Endometrium (tissue), 2 donors: ENCODE data around the gene GEMIN4.

Experiments
- FAIRE-seq: peaks from 2 replicates; lab custom pipeline; 2012; peaks lifted over from hg19 to GRCh38; lab: Jason Lieb, UNC
- donor health status: control.
- donor health status: control.

Gene GEMIN4

GRCh38 chr17:740240-741017 is 11.6 kb downstream of the GEMIN4 start:
- FAIRE-seq = no peak

DNA sequence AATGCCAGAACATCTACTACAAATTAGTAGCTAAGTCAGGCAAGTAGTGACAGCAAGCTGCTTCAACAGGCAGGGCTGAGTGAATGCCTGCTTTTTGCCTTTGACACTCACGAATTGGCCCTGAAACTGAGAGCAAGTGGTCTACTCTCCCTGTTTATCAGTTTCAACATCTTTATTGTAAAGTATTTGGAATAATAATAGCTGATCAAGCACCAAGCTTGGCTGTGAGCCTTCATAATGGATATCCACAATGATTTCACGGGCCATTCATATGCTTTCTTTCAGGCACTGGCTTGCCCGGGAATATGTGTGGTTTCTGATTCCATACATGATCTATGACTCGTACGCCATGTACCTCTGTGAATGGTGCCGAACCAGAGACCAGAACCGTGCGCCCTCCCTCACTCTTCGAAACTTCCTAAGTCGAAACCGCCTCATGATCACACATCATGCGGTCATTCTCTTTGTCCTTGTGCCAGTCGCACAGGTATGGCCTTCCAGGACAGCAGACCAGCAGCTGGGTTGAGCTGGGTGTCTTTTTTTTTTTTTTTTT is 14.4 kb downstream of the GEMIN4 start:
- FAIRE-seq = no peak

GRCh38 chr17:733743-734142 is 18.3 kb downstream of the GEMIN4 start:
- FAIRE-seq = no peak

DNA sequence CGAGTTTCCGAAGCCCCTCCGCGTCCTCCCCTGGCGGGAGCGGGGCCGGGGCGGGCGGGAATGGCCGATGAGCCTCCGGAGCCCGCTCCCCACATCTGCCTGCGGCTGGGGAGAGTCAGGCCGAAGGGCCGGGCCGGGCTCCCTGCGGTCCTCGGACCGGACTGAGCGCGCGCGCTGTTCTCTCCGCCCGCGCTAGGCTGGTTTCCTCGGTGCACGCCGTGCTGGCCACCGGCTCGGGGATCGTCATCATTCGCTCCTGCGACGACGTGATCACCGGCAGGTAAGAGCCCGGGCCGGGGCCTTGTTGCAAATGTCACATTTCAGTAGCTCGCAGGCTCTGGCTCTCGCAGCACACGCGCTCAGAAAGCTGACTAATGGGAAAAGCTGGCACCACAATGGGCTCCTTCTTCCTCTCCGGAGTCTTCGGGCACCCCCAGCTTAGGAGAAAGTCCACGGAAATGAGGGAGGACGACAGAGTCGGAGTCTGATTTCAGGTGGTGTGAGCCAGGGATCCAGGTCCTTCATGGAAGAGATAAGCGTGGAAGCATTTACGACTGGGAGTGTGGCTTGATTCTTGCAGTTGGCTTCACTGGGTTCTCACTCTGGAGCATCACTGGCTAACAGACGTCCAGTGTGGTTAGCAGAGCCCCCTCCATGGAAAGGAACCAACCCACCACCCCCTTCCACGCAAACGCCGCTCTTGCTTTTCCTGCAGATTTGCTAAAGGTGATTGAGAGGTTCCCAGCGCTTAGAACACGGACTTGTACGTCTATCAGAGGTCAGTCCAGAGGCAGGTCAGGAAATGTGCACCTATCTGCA is 19.0 kb downstream of the GEMIN4 start:
- no peak for FAIRE-seq

GRCh38 chr17:732067-732901 is 19.8 kb downstream of the GEMIN4 start, which contains the start of gene TLCD3A:
TSS of gene TLCD3A (plus strand) at chr17:732596. CDS start at chr17:732648, 52 bp downstream.
- no peak for FAIRE-seq

DNA sequence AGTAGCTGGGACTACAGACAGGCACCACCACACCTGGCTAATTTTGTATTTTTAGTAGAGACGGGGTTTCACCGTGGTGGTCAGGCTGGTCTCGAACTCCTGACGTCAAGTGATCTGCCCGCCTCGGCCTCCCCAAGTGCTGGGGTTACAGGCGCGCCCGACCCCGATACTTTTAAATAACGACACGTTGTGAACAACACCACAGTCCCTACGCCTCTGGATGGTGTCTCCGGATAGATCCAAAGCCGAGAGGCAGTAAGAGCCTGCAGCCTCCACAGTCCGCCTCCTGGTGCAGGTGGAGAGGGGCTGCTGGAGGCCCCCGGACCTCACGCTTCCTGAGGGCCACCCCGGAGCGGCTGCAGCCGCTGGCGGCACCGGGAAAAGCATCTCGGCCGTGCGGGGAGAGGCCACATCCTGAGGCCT is 20.4 kb downstream of the GEMIN4 start:
- FAIRE-seq = no peak

- no peak for FAIRE-seq
Measured at GRCh38 chr17:728911-729310, 23.2 kb downstream of the GEMIN4 start.

DNA sequence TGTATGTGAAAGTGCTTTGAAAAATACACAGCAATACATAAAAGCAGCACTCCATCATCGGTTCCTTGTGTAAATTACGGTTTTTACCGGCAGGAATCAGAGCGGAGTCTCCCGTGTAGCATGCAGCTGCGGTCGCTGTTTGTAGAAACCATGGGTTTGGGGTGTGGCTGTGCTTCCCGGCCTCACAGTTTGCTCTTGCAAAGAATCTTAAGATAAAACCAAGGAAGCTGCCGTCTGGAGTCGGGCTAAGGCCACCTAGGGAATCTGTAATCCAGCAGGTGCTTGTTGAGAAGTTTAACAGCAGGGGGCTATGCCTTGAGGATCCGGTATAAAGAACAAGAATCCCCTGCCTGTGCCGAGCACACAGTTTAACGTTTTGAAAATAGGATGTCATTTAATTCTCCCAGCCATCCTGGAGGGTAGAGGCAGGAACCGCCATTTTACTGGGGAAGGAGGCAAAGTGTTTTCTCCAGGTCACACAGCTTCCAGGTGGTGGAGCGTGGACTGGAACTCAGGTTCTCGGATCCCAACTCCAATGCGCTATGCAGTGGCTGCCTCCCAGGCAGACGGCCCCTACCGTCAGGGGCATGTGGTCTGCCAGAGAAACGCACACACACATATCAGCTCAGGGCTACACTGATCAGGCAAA is 25.7 kb downstream of the GEMIN4 start:
- no peak for FAIRE-seq

GRCh38 chr17:725746-726145 is 26.3 kb downstream of the GEMIN4 start:
- no peak for FAIRE-seq

GRCh38 chr17:725084-725483 is 27.0 kb downstream of the GEMIN4 start:
- FAIRE-seq = no peak

GRCh38 chr17:721540-721937 is 30.5 kb downstream of the GEMIN4 start:
- FAIRE-seq = no peak

GRCh38 chr17:720706-721539 is 31.1 kb downstream of the GEMIN4 start:
- FAIRE-seq = no peak

DNA sequence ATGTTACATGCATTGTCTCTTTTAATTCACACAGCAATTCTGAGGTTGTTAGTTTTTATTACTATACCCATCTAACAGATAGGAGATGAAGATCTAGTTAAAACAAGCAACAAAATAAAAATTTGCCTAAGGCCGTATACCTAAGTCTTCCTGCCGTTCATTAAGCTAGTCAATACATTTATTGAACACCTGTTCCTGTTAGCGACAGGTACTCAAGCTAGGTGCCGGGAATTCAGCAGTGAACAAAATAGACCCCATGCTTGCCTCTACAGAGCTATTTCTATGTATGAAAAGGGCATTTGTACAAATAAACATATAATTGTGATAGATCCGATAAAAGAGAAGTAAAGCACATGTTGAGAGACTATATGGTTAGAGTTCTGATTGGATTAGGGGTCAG is 34.0 kb downstream of the GEMIN4 start:
- FAIRE-seq = no peak

DNA sequence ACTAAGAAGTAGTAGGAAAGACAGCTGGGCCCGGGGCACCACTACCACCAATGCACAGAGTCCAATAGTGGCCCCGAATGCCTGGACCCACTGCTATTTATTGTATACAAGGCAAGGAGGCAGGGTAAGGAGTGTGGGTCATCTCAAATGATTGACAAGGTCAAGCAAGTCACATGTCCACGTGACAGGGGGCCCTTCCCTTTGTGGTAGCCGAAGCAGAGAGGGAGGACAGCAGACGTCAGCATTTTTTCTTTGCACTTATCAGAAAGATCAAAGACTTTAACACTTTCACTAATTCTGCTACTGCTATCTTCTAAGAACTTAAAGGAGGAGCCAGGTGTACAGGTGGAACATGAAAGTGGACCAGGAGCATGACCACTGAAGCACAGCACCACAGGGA is 43.9 kb downstream of the GEMIN4 start:
- FAIRE-seq = no peak

- no peak for FAIRE-seq
Measured at GRCh38 chr17:705863-706262, 46.2 kb downstream of the GEMIN4 start.

GRCh38 chr17:705011-705410 is 47.1 kb downstream of the GEMIN4 start:
- FAIRE-seq = no peak

GRCh38 chr17:704111-704864 is 47.8 kb downstream of the GEMIN4 start:
- no peak for FAIRE-seq

DNA sequence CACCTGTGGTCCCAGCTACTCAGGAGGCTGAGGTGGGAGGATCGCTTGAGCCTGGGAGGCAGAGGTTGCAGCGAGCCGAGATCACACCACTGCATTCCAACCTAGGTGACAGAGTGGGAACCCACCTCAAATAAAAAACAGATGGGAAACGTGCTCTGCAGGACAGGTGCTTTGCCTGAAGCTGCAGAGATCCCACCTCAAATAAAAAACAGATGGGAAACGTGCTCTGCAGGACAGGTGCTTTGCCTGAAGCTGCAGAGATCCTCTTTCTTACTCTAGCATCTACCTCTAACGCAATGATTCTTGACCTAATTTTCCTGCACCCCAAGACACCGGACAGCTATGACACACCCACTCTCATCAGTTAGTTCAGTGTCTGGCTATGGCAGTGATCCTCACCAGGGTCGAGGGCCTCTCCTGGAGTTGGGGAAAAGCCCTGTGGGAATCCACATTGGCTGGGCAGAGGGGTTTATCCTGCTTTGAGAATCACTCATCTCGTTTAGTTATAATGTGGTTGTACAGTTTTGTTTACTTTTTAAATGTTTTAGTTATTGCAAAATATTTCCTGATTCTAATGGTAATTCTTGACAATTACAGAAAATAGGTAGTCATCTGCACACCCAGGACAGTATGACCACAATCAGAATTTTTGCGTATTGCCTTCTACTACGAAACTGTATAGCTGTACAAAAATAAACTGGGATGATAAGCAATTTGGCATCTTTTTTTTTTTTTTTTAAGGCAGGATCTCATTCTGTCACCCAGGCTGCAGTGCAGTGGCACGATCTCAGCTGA is 48.8 kb downstream of the GEMIN4 start:
- FAIRE-seq = no peak

- peak; percentile 94 for FAIRE-seq
Measured at GRCh38 chr17:700504-701094, 51.5 kb downstream of the GEMIN4 start.
